SK-N-SH (cell line): ENCODE results near the gene PDE9A. TPM values are rescaled to one million over a fixed set of nuclear protein-coding genes. Genes with fewer than 3 reads are reported as not detected.

Experiments
- CTCF ChIA-PET: fragments of 300-600, 350-600 bp; formaldehyde crosslinking; extraction: SDS; loops from one replicate; lab custom pipeline; 2021; lab: Yijun Ruan, JAX
- POLR2A ChIA-PET: fragments of 350-600 bp; sonication (Branson Sonifier 250); formaldehyde crosslinking; extraction: SDS; loops from one replicate; lab custom pipeline; 2020; ENCODE audit warnings: antibody characterized with exemption, inconsistent platforms; lab: Yijun Ruan, JAX
- DNase-seq: peaks from one replicate; pipeline ENCODE4 v3.0.0; 2012
- H2AFZ ChIP-seq: fragments of 200-600 bp; sonication (generic); 2 replicates; pipeline ENCODE4 v1.8.1; 2016; ENCODE audit warnings: antibody characterized with exemption, mild to moderate bottlenecking, low read depth
- H3F3A ChIP-seq: fragments of 200-600 bp; sonication (generic); replicated peaks from 2 replicates; pipeline ENCODE3; 2016; ENCODE audit warnings: antibody characterized with exemption, mild to moderate bottlenecking; ENCODE audit not compliant: insufficient read depth
- H3K27ac ChIP-seq, 2 experiments: fragments of 200-500 bp in 1 of 2; fragments of 200-600 bp in 1 of 2; sonication (Bioruptor generic) in 1 of 2; sonication (generic), shearing (Covaris generic) in 1 of 2; 2 replicates each; pipeline versions ENCODE4 v1.5.1 to v1.6.1; 2014 to 2016; ENCODE audit warnings: low read depth in 2 of 2, inconsistent platforms in 1 of 2, low read length in 1 of 2, mild to moderate bottlenecking in 1 of 2, mixed read lengths in 1 of 2
- H3K27me3 ChIP-seq: fragments of 200-600 bp; sonication (generic), shearing (Covaris generic); 2 replicates; pipeline ENCODE4 v1.6.1; 2016; ENCODE audit warnings: mixed run types; ENCODE audit not compliant: insufficient read depth
- H3K36me3 ChIP-seq, 2 experiments: fragments of 200-500 bp in 1 of 2; fragments of 200-600 bp in 1 of 2; sonication (Bioruptor generic) in 1 of 2; sonication (generic) in 1 of 2; replicated peaks in 1 of 2; 2 replicates each; pipeline versions ENCODE3 to v1.5.1; 2014 to 2016; ENCODE audit warnings: low read length in 1 of 2, mild to moderate bottlenecking in 1 of 2; ENCODE audit not compliant: insufficient read depth in 2 of 2, control insufficient read depth in 1 of 2
- H3K4me1 ChIP-seq, 2 experiments: fragments of 200-500 bp in 1 of 2; fragments of 200-600 bp in 1 of 2; sonication (Bioruptor generic) in 1 of 2; sonication (generic), shearing (Covaris generic) in 1 of 2; 2 replicates each; pipeline versions ENCODE4 v1.5.1 to v1.6.1; 2014 to 2016; ENCODE audit warnings: low read depth in 1 of 2, low read length in 1 of 2, mixed run types in 1 of 2; ENCODE audit not compliant: insufficient read depth in 2 of 2, control insufficient read depth in 1 of 2
- H3K4me2 ChIP-seq: fragments of 200-600 bp; sonication (generic), shearing (Covaris generic); 2 replicates; pipeline ENCODE4 v1.6.1; 2017; ENCODE audit warnings: mixed run types
- H3K4me3 ChIP-seq, 2 experiments: fragments of 200-500 bp in 1 of 2; fragments of 200-600 bp in 1 of 2; sonication (Bioruptor generic) in 1 of 2; sonication (generic), shearing (Covaris generic) in 1 of 2; 2 replicates each; pipeline versions ENCODE4 v1.5.1 to v1.8.1; 2014 to 2016; ENCODE audit warnings: low read depth in 2 of 2, inconsistent platforms in 1 of 2, low read length in 1 of 2, mild to moderate bottlenecking in 1 of 2, mixed read lengths in 1 of 2, moderate library complexity in 1 of 2
- H3K79me2 ChIP-seq: fragments of 200-600 bp; sonication (generic); 2 replicates; pipeline ENCODE4 v1.8.1; 2017; ENCODE audit warnings: mild to moderate bottlenecking; ENCODE audit not compliant: insufficient read depth
- H3K9ac ChIP-seq: fragments of 200-600 bp; sonication (generic); 2 replicates; pipeline ENCODE4 v1.6.1; 2017; ENCODE audit warnings: mixed run types
- H3K9me2 ChIP-seq: fragments of 200-600 bp; sonication (generic); 2 replicates; pipeline ENCODE4 v1.6.1; 2017; ENCODE audit warnings: mixed run types
- H3K9me3 ChIP-seq: fragments of 200-600 bp; sonication (generic); 2 replicates; pipeline ENCODE4 v1.6.1; 2017; ENCODE audit warnings: mixed run types, mild to moderate bottlenecking, moderate library complexity
- H4K20me1 ChIP-seq: fragments of 200-600 bp; sonication (generic); 2 replicates; pipeline ENCODE4 v1.6.1; 2017; ENCODE audit warnings: mild to moderate bottlenecking, mixed run types; ENCODE audit not compliant: insufficient read depth
- CHD2 ChIP-seq: fragments of 150-350 bp; IDR thresholded peaks from 2 replicates; pipeline ENCODE4 v1.6.1; 2018; ENCODE audit warnings: low read length; ENCODE audit not compliant: partially characterized antibody
- ELF1 ChIP-seq: IDR thresholded peaks from 2 replicates; pipeline ENCODE4 v1.4.0; 2012
- FOXM1 ChIP-seq: IDR thresholded peaks from 2 replicates; pipeline ENCODE4 v1.4.0; 2012; ENCODE audit warnings: low read depth, mild to moderate bottlenecking
- GABPA ChIP-seq: IDR thresholded peaks from 2 replicates; pipeline ENCODE4 v1.4.0; 2012; ENCODE audit warnings: low read depth, mild to moderate bottlenecking
- JUND ChIP-seq: IDR thresholded peaks from 2 replicates; pipeline ENCODE4 v1.4.0; 2012
- MEF2A ChIP-seq: IDR thresholded peaks from 2 replicates; pipeline ENCODE4 v1.4.0; 2012; ENCODE audit warnings: low read depth, borderline replicate concordance
- MXI1 ChIP-seq: IDR thresholded peaks from 2 replicates; pipeline ENCODE4 v1.6.1; 2012; ENCODE audit warnings: mild to moderate bottlenecking, low read depth, low read length, improper control_type of control experiment
- POLR2AphosphoS5 ChIP-seq: IDR thresholded peaks from 2 replicates; pipeline ENCODE4 v1.6.1; 2012; ENCODE audit warnings: low read depth, low read length
- RCOR1 ChIP-seq: fragments of 150-350 bp; IDR thresholded peaks from 2 replicates; pipeline ENCODE4 v1.6.1; 2017; ENCODE audit warnings: antibody characterized with exemption, low read length
- RXRA ChIP-seq: IDR thresholded peaks from 2 replicates; pipeline ENCODE4 v1.4.0; 2012; ENCODE audit warnings: low read depth, mild to moderate bottlenecking, borderline replicate concordance
- TAF1 ChIP-seq: IDR thresholded peaks from 2 replicates; pipeline ENCODE4 v1.6.1; 2012; ENCODE audit warnings: low read depth, mild to moderate bottlenecking, low read length, moderate library complexity, borderline replicate concordance
- WGBS: methylation state at CpG from one replicate; pipeline ENCODE4 v1.1.6; 2017; ENCODE audit warnings: low lambda C conversion rate; 5-methylcytosine and 5-hydroxymethylcytosine counted together
- polyA plus RNA-seq, 3 experiments: library from polyadenylated mRNA; depleted of rRNA; stranded (reverse); fragments of >200 nt; gene quantifications; 2 replicates each; pipeline ENCODE4 v1.2.3, GENCODE V29; 2012
- TF ChIP-seq, protein P1 (sequence below): IDR thresholded peaks from 2 replicates; pipeline ENCODE4 v1.4.0; 2012; ENCODE audit warnings: low read depth, borderline replicate concordance
- TF ChIP-seq, protein P2 (sequence below): fragments of 150-350 bp; IDR thresholded peaks from 2 replicates; pipeline ENCODE4 v1.6.1; 2017; ENCODE audit warnings: antibody characterized with exemption, low read length, low read depth, borderline replicate concordance
- TF ChIP-seq, protein P3 (sequence below): fragments of 200-600 bp; sonication (generic); IDR thresholded peaks from 2 replicates; pipeline ENCODE4 v1.6.1; 2017; ENCODE audit warnings: antibody characterized with exemption, mild to moderate bottlenecking, moderate library complexity
- TF ChIP-seq, protein P4 (sequence below): IDR thresholded peaks from 2 replicates; pipeline ENCODE4 v1.6.1; 2012; ENCODE audit warnings: mild to moderate bottlenecking, low read depth, low read length, moderate library complexity

Gene PDE9A
- polyA plus RNA-seq, 1 of the 3 experiments (the other 2 are of a cell fraction), result 0.28 TPM

DNA sequence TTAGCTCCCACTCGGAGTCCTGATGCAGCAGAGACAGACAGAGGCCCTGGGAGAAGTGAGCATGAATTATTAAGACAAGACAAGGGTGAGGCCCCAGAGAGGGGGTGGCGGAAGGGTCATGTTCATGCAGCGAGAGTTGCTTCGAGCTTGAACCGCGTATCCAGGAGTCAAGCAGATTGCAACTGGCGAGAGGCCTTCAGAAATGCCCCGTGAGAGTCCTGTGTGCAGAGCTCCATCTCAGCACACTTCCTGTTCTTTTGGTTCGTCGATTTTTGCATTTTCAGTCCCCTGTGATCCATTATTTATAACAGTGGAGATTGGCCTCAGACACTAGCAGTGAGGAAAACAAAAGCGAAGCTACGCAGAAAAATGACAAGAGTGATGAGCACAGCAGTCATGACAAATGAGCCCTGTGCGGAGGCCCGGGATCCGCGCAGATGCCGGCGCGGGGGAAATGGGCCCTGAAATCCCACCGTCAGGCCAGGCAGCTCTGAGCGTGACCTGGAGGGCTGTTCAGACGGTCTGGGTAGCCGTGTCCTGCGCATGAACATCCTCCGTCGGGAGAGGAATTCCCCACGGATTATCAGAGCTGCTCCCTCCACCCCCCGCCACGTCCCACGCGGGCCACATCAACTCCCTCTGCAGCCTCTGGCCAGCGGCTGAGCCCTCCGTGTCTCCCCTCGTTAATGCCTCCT lies 15.0 kb downstream of the PDE9A start:
- Histone ChIP-seq H3K79me2 (no peaks in the 10 kb centered on the region), H4K20me1 (no peaks in the 10 kb centered on the region), H3K4me1 (peaks cover 4 to 15% of the 10 kb centered on the region in 2 experiments; a peak in 3 of 4 replicates), H3K36me3 (no peaks in the 10 kb centered on the region), H3K9ac (no peak overlapping the region), H2AFZ (no peak overlapping the region), H3K27ac (no peak overlapping the region), H3K27me3 (no peaks in the 10 kb centered on the region), H3F3A (no peaks in the 10 kb centered on the region), H3K4me2 (no peak overlapping the region), H3K9me2 (no peaks in the 10 kb centered on the region), H3K4me3 (no peak overlapping the region), H3K9me3 (no peaks in the 10 kb centered on the region)
- DNase-seq, result no peak
- WGBS, result 80% methylated on average over 27 of the region's 34 CpGs
- TF ChIP-seq, protein P1, sequence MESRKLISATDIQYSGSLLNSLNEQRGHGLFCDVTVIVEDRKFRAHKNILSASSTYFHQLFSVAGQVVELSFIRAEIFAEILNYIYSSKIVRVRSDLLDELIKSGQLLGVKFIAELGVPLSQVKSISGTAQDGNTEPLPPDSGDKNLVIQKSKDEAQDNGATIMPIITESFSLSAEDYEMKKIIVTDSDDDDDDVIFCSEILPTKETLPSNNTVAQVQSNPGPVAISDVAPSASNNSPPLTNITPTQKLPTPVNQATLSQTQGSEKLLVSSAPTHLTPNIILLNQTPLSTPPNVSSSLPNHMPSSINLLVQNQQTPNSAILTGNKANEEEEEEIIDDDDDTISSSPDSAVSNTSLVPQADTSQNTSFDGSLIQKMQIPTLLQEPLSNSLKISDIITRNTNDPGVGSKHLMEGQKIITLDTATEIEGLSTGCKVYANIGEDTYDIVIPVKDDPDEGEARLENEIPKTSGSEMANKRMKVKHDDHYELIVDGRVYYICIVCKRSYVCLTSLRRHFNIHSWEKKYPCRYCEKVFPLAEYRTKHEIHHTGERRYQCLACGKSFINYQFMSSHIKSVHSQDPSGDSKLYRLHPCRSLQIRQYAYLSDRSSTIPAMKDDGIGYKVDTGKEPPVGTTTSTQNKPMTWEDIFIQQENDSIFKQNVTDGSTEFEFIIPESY, result no peak
- no peak for TF ChIP-seq POLR2AphosphoS5
- no peak for TF ChIP-seq ELF1
- TF ChIP-seq FOXM1, result no peak
- TF ChIP-seq TAF1, result no peak
- no peak for TF ChIP-seq JUND
- TF ChIP-seq CHD2, result no peak
- TF ChIP-seq, protein P2, sequence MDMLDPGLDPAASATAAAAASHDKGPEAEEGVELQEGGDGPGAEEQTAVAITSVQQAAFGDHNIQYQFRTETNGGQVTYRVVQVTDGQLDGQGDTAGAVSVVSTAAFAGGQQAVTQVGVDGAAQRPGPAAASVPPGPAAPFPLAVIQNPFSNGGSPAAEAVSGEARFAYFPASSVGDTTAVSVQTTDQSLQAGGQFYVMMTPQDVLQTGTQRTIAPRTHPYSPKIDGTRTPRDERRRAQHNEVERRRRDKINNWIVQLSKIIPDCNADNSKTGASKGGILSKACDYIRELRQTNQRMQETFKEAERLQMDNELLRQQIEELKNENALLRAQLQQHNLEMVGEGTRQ, result no peak
- ChIA-PET POLR2A (no interaction called here), CTCF (interaction anchor here (1.0 to 1.9 kb wide), 4 partner anchors 8 to 160 kb away, joined by 3 to 5 read pairs (median 3); no protein-coding TSS in a partner anchor)

DNA sequence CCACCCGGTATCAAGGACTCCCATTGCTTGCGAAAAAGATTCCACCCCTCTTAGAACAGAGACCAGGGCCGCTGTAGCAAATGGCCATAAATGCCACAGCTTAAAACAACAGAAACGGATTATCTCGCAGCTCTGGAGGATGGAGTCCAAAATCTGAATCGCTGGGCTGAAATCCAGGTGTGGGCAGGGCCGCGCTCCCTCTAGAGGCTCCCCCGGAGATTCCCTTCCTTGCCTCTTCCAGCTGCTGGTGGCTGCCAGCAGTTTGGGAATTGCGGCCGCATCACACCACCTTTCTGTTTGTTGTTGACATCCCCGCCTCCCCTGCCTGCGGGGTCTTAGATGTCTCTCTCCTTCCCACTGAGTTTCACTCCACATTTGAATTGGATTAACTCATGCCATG lies 15.6 kb downstream of the PDE9A start:
- Histone ChIP-seq H3K9ac (no peak overlapping the region), H3K4me2 (no peak overlapping the region), H3K27ac (no peak overlapping the region), H3K79me2 (no peaks in the 10 kb centered on the region), H3K36me3 (no peaks in the 10 kb centered on the region), H3K4me3 (no peak overlapping the region), H3K27me3 (no peaks in the 10 kb centered on the region), H4K20me1 (no peaks in the 10 kb centered on the region), H3K4me1 (peaks cover 4 to 21% of the 10 kb centered on the region in 2 experiments; a peak in 3 of 4 replicates), H3F3A (no peaks in the 10 kb centered on the region), H3K9me2 (no peaks in the 10 kb centered on the region), H2AFZ (no peak overlapping the region), H3K9me3 (no peaks in the 10 kb centered on the region)
- ChIA-PET CTCF (interaction anchor here (1.0 to 1.9 kb wide), 3 partner anchors 13 to 159 kb away, joined by 3 to 5 read pairs (median 3); no protein-coding TSS in a partner anchor), POLR2A (no interaction called here)
- WGBS, result 80% methylated on average over 10 of the region's 13 CpGs
- no peak for DNase-seq
- TF ChIP-seq, protein P3, sequence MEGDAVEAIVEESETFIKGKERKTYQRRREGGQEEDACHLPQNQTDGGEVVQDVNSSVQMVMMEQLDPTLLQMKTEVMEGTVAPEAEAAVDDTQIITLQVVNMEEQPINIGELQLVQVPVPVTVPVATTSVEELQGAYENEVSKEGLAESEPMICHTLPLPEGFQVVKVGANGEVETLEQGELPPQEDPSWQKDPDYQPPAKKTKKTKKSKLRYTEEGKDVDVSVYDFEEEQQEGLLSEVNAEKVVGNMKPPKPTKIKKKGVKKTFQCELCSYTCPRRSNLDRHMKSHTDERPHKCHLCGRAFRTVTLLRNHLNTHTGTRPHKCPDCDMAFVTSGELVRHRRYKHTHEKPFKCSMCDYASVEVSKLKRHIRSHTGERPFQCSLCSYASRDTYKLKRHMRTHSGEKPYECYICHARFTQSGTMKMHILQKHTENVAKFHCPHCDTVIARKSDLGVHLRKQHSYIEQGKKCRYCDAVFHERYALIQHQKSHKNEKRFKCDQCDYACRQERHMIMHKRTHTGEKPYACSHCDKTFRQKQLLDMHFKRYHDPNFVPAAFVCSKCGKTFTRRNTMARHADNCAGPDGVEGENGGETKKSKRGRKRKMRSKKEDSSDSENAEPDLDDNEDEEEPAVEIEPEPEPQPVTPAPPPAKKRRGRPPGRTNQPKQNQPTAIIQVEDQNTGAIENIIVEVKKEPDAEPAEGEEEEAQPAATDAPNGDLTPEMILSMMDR, result no peak
- no peak for TF ChIP-seq MEF2A
- TF ChIP-seq RCOR1, result no peak
- TF ChIP-seq RXRA, result no peak
- TF ChIP-seq, protein P4, sequence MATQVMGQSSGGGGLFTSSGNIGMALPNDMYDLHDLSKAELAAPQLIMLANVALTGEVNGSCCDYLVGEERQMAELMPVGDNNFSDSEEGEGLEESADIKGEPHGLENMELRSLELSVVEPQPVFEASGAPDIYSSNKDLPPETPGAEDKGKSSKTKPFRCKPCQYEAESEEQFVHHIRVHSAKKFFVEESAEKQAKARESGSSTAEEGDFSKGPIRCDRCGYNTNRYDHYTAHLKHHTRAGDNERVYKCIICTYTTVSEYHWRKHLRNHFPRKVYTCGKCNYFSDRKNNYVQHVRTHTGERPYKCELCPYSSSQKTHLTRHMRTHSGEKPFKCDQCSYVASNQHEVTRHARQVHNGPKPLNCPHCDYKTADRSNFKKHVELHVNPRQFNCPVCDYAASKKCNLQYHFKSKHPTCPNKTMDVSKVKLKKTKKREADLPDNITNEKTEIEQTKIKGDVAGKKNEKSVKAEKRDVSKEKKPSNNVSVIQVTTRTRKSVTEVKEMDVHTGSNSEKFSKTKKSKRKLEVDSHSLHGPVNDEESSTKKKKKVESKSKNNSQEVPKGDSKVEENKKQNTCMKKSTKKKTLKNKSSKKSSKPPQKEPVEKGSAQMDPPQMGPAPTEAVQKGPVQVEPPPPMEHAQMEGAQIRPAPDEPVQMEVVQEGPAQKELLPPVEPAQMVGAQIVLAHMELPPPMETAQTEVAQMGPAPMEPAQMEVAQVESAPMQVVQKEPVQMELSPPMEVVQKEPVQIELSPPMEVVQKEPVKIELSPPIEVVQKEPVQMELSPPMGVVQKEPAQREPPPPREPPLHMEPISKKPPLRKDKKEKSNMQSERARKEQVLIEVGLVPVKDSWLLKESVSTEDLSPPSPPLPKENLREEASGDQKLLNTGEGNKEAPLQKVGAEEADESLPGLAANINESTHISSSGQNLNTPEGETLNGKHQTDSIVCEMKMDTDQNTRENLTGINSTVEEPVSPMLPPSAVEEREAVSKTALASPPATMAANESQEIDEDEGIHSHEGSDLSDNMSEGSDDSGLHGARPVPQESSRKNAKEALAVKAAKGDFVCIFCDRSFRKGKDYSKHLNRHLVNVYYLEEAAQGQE, result no peak
- TF ChIP-seq, protein P2, result no peak
- no peak for TF ChIP-seq GABPA
- no peak for TF ChIP-seq MXI1
